T-helper 17 cell (primary cell): Measurements from ENCODE around the gene PIGR. TPM values are rescaled to one million over a fixed set of nuclear protein-coding genes. Genes with fewer than 3 reads are reported as not detected.
A peak's percentile ranks its signal among the peaks of the same experiment; 100 is the strongest.

Experiments used
- ATAC-seq: fragments of 150-1000 bp; cut with Tn5 transposase; 2 replicates; pipeline ENCODE4 v1.10.0; 2021; ENCODE audit warnings: mild to moderate bottlenecking, moderate library complexity
- DNase-seq, 3 donors: peaks; one replicate each; pipeline versions ENCODE4 v3.0.0 to v3.0.0-alpha.2; 2020 to 2021
- H3K9me3 ChIP-seq: one replicate; pipeline ENCODE4 v1.7.0; 2013; ENCODE audit warnings: low read length, mild to moderate bottlenecking; ENCODE audit not compliant: control insufficient read depth, poor library complexity, severe bottlenecking
- H3K27ac Mint-ChIP-seq: one replicate; pipeline ENCODE4 v1.8.0; 2022; ENCODE audit warnings: mild to moderate bottlenecking, moderate library complexity, mixed read lengths
- H3K27me3 Mint-ChIP-seq: one replicate; pipeline ENCODE4 v1.8.0; 2022; ENCODE audit warnings: mixed read lengths
- H3K36me3 Mint-ChIP-seq: one replicate; pipeline ENCODE4 v1.8.0; 2022; ENCODE audit warnings: low read depth, mixed read lengths
- H3K4me1 Mint-ChIP-seq: one replicate; pipeline ENCODE4 v1.8.0; 2022; ENCODE audit warnings: mild to moderate bottlenecking, mixed read lengths
- H3K4me3 Mint-ChIP-seq: one replicate; pipeline ENCODE4 v1.8.0; 2022; ENCODE audit warnings: mild to moderate bottlenecking, moderate library complexity, mixed read lengths
- total RNA-seq, 4 donors: library from RNA in 2 of 4; stranded (reverse) in 2 of 4; gene quantifications; one replicate each; pipeline ENCODE4 v1.2.3 and lab custom pipeline; 2022 to 2026

Gene PIGR
- total RNA-seq, 2 donors from 2014 or later = not detected

DNA sequence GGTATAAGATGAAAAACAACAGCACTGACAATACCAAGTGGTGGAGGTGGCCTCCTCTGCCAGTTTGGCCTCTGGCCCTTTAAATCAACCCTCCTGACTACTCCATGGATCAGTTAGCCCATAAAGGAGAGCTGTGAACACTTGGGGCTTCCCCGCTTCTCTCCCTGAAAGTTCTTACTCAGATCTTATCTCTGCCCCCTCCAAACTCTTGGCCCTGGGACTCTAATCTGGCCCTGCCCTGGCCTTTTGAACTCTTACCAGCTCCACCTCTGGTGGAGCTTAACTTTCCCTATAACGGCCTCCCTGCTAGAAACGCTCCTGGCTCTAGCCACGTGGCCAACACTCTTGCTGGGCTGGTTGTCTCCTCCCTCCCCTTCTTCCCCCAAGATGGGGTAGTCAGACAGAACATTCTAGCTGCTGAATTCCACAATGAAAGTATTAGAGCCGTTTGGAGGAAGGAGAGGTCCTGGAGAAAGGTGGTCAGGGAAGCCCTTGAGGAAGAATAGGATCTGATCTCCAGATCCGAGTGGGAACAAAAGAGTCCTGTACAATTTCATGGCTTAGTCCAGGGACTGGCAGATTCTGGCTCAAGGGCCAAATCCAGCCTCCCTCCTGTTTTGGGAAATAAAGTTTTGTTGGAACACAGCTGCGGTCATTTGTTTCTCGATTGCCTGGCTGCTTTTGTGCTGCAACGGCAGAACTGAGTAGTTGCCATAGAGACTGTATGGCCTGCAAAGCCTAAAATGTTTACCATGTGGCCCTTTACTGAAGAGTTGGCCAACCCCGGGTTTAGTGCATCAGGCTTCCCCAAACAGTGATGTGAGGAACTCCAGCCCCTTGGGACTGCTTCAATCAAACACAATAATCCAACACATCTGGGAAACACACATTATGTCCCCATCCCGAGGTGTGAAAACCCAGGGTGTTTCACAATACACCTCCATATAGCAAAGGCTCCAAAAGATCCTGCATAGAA lies 9.5 kb upstream of the PIGR start:
- no peak for DNase-seq
- no peak overlapping the region for H3K4me3 Mint-ChIP-seq
- no peaks in the 10 kb centered on the region for H3K36me3 Mint-ChIP-seq
- ATAC-seq = no peak
- no peaks in the 10 kb centered on the region for H3K9me3 ChIP-seq
- peaks cover 10% of the 10 kb centered on the region for H3K4me1 Mint-ChIP-seq
- peaks cover 24% of the 10 kb centered on the region for H3K27me3 Mint-ChIP-seq
- no peak overlapping the region for H3K27ac Mint-ChIP-seq

DNA sequence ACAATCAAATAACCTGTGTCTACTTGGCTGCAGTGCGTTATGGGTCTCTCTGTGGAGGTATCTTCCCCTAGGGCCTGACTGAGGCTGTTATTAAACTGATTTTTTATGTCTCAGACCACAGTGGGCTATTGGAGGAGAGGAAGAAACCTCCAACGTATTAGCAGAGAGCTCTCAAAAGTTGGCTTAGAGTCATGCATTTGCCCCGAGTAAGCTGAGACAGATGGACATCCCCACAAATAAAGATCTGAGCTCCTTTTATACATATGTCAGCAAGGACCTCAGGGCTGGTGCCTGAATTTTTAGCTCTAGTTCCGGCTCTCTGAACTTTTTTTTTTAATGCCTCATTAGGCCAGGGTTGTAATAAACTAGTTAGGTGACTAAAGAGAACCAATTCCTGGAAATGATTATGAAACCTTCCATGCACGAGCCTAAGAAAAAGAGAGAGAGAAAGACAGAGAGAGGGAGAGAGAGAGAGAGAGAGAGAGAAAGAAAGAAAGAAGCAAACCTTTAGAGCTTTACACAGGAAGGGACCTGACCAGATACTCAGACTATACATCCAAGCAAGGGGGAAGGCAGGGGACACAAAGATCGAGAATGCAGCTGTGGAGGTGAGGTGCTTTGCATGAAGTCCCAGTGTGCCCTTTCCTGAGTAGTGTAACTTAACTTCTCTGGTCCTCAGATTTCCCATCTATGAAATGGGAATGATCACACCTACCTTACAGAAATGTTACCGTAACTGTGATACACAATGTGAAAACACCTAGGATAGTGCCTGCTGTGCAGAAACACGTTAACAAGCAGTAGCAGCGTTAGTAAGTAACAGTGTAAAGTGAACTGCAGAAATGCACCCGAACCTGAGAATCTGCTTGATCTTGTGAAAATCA lies 8.4 kb upstream of the PIGR start:
- no peak overlapping the region for H3K4me3 Mint-ChIP-seq
- H3K27ac Mint-ChIP-seq = peak overlapping the region; percentile 57
- H3K27me3 Mint-ChIP-seq = peaks cover 23% of the 10 kb centered on the region
- H3K9me3 ChIP-seq = peaks cover under 1% of the 10 kb centered on the region
- no peaks in the 10 kb centered on the region for H3K36me3 Mint-ChIP-seq
- no peak for ATAC-seq
- H3K4me1 Mint-ChIP-seq = peaks cover 8% of the 10 kb centered on the region
- DNase-seq = no peak

DNA sequence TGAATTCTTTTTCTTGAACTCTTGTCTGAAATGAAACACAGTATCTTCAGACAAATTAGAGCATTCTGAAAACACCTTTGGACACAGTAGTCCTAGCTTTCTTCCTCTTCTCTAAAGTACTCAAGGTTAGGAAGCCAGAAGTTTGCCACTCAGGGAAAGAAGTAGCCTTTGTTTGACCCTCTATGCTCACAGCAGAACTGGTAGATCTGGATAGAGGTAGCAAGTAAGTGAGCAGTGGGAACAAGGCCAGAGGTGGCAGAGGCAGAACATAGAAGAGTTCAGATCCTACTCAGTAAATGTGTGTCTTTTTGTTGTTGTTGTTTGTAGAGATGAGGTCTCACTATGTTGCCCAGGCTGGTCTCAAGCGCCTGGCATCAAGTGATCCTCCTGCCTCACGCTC lies 7.4 kb upstream of the PIGR start:
- Mint-ChIP-seq H3K27ac (no peak overlapping the region), H3K4me3 (no peak overlapping the region), H3K36me3 (no peaks in the 10 kb centered on the region), H3K27me3 (peaks cover 23% of the 10 kb centered on the region), H3K4me1 (peaks cover 8% of the 10 kb centered on the region)
- H3K9me3 ChIP-seq = peaks cover 2% of the 10 kb centered on the region
- no peak for DNase-seq
- no peak for ATAC-seq

DNA sequence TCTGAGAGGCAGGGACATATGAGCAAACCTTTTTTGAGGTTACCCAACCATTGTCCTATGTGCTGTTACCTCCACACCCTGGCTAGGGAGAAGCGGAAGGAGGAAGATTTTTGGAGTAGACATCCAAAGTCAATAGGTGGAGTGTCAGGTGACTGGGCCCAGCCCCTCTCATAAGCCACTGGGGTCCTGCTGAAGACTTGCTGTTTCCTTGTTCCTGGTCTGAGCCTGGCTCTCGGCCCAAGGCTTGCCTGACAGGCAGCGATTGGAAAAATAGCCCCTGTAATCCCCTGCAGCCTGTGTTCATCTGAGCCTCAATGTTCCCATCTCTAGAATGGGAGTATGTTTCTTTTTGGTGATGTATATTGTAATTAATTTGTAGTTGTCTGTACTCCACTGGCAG lies 6.9 kb upstream of the PIGR start:
- no peak overlapping the region for H3K27ac Mint-ChIP-seq
- no peaks in the 10 kb centered on the region for H3K36me3 Mint-ChIP-seq
- H3K9me3 ChIP-seq = peaks cover 2% of the 10 kb centered on the region
- peaks cover 24% of the 10 kb centered on the region for H3K27me3 Mint-ChIP-seq
- peaks cover 8% of the 10 kb centered on the region for H3K4me1 Mint-ChIP-seq
- DNase-seq = no peak
- no peak for ATAC-seq
- no peak overlapping the region for H3K4me3 Mint-ChIP-seq

DNA sequence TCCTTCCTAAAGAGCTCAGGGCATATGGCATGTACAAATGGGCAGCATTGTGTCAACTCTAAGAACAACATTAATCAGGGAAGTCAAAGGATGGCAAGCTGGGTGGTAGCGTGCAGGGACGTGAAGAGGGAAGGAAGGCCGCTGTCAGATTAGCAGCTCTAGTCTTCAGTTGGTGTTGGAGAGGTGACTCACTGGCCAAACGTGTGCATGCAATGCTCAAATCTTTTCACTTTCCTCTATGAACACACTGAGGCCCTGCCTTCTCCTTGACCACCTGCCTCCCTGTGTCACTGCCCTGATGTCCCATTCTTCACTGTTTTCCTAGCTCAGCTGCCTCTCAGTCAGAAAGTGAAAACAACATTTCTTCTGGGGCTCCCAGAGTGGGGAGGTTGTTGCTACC lies 5.9 kb upstream of the PIGR start:
- ATAC-seq (no peak), DNase-seq (no peak)
- peaks cover 24% of the 10 kb centered on the region for H3K27me3 Mint-ChIP-seq
- peaks cover 2% of the 10 kb centered on the region for H3K9me3 ChIP-seq
- H3K27ac Mint-ChIP-seq = peak overlapping the region; percentile 51
- peaks cover 11% of the 10 kb centered on the region for H3K4me1 Mint-ChIP-seq
- H3K36me3 Mint-ChIP-seq = no peaks in the 10 kb centered on the region
- H3K4me3 Mint-ChIP-seq = no peak overlapping the region

DNA sequence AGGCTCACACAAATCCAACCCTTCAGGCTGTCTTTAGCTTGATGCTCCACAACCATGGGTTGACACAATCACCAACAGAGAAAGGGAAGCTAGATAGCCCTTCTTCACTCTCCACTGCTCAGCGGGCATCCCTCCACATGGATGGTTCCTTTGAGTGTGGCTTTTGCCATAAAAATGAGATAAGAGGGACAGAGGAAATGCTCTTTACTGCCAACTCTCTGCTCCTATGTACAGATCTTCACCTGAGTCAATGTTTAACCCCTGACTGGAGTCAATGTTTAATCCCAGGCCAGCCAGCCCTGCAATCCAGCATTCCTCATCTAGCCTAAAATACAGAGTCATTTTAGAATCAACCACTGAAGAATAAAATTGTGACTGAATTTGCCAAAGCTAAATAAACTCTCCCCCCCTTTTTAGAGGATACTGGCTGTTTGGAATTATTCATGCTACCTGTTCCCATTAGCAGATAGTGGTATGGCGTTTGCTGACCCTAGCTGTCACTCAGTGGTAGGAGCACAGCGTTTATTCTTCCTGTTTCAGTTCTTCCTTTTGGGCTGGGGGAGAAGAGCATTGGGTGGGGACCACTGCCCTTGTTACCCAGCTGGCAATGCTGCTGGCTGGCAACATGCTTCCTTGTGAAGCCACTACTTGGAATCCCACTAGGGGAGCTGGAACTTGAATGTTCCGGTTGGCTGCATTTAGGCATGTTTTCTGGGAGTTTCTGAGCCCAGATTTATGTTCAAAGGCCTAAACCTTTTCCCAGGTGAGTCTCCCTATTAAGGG lies 5.2 kb upstream of the PIGR start:
- Mint-ChIP-seq H3K27me3 (peaks cover 26% of the 10 kb centered on the region), H3K27ac (peak overlapping the region; percentile 51), H3K4me1 (peaks cover 11% of the 10 kb centered on the region), H3K4me3 (no peak overlapping the region), H3K36me3 (no peaks in the 10 kb centered on the region)
- peaks cover 2% of the 10 kb centered on the region for H3K9me3 ChIP-seq
- no peak for DNase-seq
- ATAC-seq = no peak

DNA sequence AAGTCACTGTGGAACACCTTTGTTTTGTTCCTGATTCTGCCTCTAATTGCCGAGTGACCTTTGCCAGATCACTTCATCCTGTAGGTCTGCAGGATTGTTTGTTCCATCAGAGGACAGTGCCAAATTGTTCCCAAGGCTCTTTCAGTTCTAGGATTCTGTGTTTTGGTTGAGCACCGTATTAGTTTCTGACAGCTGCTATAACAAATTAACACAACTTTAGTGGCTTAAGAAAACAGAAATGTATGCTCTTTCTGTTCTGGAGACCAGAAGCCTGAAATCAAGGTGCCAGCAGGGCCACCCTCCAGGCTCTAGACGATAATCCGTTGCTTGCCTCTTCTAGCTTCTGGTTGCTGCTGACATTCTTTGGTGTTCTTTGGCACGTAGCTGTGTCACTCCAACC lies 3.4 kb upstream of the PIGR start:
- Mint-ChIP-seq H3K4me1 (peaks cover 9% of the 10 kb centered on the region), H3K36me3 (no peaks in the 10 kb centered on the region), H3K27me3 (peaks cover 32% of the 10 kb centered on the region), H3K27ac (no peak overlapping the region), H3K4me3 (no peak overlapping the region)
- no peak for ATAC-seq
- peaks cover 2% of the 10 kb centered on the region for H3K9me3 ChIP-seq
- no peak for DNase-seq

DNA sequence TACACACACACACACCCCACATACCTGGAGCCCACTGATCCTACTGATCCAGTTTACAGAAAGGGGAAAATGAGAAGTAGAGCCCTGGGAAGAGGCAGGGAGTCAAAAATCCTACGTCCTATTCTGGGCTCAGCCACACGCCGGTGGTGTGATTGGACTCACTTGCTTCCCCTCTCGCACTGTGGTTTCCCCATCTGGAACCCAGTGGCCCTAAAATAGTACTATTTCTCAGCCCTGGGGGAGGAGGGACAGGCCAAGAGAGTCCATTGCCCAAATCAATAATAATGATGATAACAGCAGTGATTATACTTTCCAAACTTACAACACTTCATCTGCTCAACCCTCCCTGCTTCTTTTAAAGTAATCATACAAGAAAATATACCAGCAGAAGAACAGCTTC lies 2.9 kb upstream of the PIGR start:
- H3K9me3 ChIP-seq = peaks cover 2% of the 10 kb centered on the region
- Mint-ChIP-seq H3K4me3 (no peak overlapping the region), H3K27ac (no peak overlapping the region), H3K36me3 (no peaks in the 10 kb centered on the region), H3K27me3 (peaks cover 29% of the 10 kb centered on the region), H3K4me1 (peaks cover 8% of the 10 kb centered on the region)
- ATAC-seq = no peak
- no peak for DNase-seq

DNA sequence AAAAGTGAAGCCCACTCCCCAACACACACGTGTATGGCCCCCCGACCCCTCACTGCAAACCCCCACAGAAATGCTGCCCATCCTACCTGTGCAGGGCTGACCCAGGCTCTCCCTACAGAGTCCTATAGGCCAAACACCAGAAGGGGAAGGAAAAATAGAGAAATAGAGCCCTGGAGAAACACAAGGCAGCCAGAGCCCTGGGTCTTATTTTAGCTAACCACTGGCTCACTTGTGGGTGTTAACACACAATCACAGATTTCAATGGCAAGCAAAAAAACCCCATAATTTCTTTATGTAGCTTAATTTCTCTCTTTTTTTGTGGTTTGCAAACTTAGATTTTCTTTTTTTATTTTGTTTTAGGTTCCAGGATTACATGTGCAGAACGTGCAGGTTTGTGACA lies 989 bp upstream of the PIGR start:
- H3K4me3 Mint-ChIP-seq = no peak overlapping the region
- H3K27me3 Mint-ChIP-seq = peaks cover 37% of the 10 kb centered on the region
- peaks cover 5% of the 10 kb centered on the region for H3K4me1 Mint-ChIP-seq
- ATAC-seq (no peak), DNase-seq (no peak)
- no peaks in the 10 kb centered on the region for H3K36me3 Mint-ChIP-seq
- peaks cover 2% of the 10 kb centered on the region for H3K9me3 ChIP-seq
- peak overlapping the region; percentile 39 for H3K27ac Mint-ChIP-seq

DNA sequence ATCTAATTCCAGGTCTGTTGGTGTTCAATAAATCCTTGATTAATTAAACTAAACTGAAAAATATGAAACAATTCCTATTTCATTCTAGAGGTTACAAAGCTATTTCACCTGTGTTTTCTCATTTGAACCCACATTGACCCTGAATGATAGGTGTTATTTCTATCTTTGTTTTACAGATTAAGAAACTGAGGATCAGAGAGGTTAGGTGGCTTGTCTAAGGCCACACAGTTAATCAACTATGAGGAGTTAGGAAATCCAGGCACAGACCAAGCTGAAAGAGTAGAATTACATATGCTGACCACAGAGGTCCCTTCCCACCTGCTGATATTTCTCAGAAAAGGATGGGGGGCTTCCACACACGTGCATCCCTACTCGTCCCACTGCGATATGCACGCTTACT lies 487 bp downstream of the PIGR start:
- peaks cover 2% of the 10 kb centered on the region for H3K9me3 ChIP-seq
- DNase-seq (no peak), ATAC-seq (no peak)
- no peak overlapping the region for H3K27ac Mint-ChIP-seq
- no peak overlapping the region for H3K4me3 Mint-ChIP-seq
- H3K4me1 Mint-ChIP-seq = peaks cover 5% of the 10 kb centered on the region
- H3K36me3 Mint-ChIP-seq = no peaks in the 10 kb centered on the region
- H3K27me3 Mint-ChIP-seq = peaks cover 32% of the 10 kb centered on the region

DNA sequence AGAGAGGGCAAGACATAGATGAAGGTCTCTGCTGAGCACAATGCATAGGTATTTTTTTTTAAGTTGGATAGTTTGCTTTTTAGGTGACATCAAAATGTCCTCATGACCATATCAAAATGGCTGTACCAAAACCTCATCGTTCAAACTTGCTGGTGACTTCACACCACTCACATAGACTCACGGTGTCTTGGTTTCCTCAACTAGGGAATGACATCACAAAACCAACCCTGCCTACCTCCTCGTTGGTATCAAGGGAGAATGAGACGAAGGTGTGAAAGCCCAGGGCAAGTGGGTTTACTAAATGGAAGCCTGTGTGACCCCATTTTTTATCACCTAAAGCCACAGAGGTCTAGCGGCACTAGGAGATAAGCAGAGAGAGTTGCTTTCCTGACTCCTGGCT lies 1.6 kb downstream of the PIGR start:
- ATAC-seq = no peak
- H3K9me3 ChIP-seq = peaks cover 2% of the 10 kb centered on the region
- Mint-ChIP-seq H3K27ac (no peak overlapping the region), H3K4me1 (peaks cover 5% of the 10 kb centered on the region), H3K4me3 (no peak overlapping the region), H3K27me3 (peaks cover 32% of the 10 kb centered on the region), H3K36me3 (no peaks in the 10 kb centered on the region)
- no peak for DNase-seq

DNA sequence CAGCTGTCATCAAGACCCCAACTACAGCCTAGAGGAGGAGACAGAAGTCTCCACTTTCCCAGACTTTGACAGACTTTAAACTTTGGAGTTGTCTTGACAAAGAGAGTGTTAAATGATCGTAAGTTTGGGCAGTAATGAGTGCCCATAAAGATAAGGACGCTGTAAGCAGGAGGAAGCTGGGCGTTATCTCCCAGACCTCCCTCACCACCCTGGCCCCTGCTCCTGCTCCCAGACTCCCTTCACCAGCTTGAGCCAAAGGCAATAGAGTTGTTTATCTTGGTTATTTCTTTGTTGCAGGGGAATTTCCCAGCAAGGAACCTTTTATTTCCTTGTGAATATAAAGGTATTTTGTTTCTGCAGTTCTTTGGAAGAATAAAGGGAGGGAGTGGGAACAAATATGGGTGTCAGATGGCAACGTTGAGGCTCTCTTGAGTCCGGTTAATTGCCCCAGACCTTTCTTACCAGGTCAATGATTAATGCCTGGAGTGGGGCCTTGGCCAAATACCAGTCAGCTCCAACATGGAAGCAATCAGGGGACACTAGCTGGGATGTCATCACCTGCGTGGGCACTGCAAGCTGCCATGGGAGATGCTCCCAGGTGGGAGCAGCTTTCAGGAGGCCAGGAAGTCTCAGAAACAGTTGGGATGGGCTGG lies 4.4 kb downstream of the PIGR start:
- peaks cover 2% of the 10 kb centered on the region for H3K4me1 Mint-ChIP-seq
- no peak overlapping the region for H3K27ac Mint-ChIP-seq
- no peaks in the 10 kb centered on the region for H3K36me3 Mint-ChIP-seq
- no peak for DNase-seq
- ATAC-seq = no peak
- no peak overlapping the region for H3K4me3 Mint-ChIP-seq
- H3K9me3 ChIP-seq = no peaks in the 10 kb centered on the region
- H3K27me3 Mint-ChIP-seq = peaks cover 24% of the 10 kb centered on the region
